ENCODE measurements around the gene RBM18. TPM values are rescaled to one million over a fixed set of nuclear protein-coding genes. Genes with fewer than 3 reads are reported as not detected.

RBM18 gene
- total RNA-seq, 4 donors from 2014 or later, result 2.5 to 16.9 (median 8.2) TPM

- Histone ChIP-seq H3K4me1 (peaks cover 15 to 39% (median 27%) of the 10 kb centered on the region in 3 donors), H3K27ac (peak within 1 kb of the TSS in 2 of 4 donors; percentile 52 to 66), H3K4me3 (peak within 1 kb of the TSS; percentile 17 to 67 (median 44)), H3K27me3 (peaks cover 21 to 93% (median 41%) of the 10 kb centered on the region in 4 donors), H3K36me3 (no peaks in the 10 kb centered on the region), H3K9me3 (no peaks in the 10 kb centered on the region)
- intact Hi-C loops (cut with DNase I), result no loop called here
- DNase-seq, result no peak
- no peak for TF ChIP-seq CTCF (IDR thresholded peaks at IDR 0.05)
- TF ChIP-seq POLR2A (IDR thresholded peaks at IDR 0.05), result no peak
- WGBS, 2 donors, result 43 to 64% methylated on average over 5 to 8 of the region's 70 CpGs
Measured at GRCh38 chr9:122228568-122229484, 35.8 kb downstream of the RBM18 start, which contains the start of gene LHX6. TSS of gene LHX6 (minus strand) at chr9:122228957. CDS start at chr9:122228740, 217 bp downstream.

GRCh38 chr9:122228191-122228567, 36.5 kb downstream of the RBM18 start:
- no peak for DNase-seq
- intact Hi-C loops (cut with DNase I), result no loop called here
- H3K27ac ChIP-seq, result peak overlapping the region in 2 of 4 donors; percentile 52 to 66
- peaks cover 21 to 97% (median 41%) of the 10 kb centered on the region in 4 donors for H3K27me3 ChIP-seq
- H3K4me1 ChIP-seq, result peaks cover 15 to 39% (median 27%) of the 10 kb centered on the region in 3 donors
- H3K9me3 ChIP-seq, result no peaks in the 10 kb centered on the region
- WGBS, 2 donors, result 1% methylated on average over 25 to 37 of the region's 38 CpGs
- H3K36me3 ChIP-seq, result no peaks in the 10 kb centered on the region
- TF ChIP-seq CTCF (IDR thresholded peaks at IDR 0.05) (no peak), POLR2A (IDR thresholded peaks at IDR 0.05) (no peak)
- peak overlapping the region; percentile 17 to 67 (median 44) for H3K4me3 ChIP-seq

- TF ChIP-seq POLR2A (IDR thresholded peaks at IDR 0.05) (no peak), CTCF (IDR thresholded peaks at IDR 0.05) (no peak)
- Histone ChIP-seq H3K27ac (peak overlapping the region in 1 of 4 donors; percentile 0), H3K9me3 (no peaks in the 10 kb centered on the region), H3K4me3 (peak overlapping the region in 3 of 4 donors; percentile 40 to 67 (median 49)), H3K36me3 (no peaks in the 10 kb centered on the region), H3K27me3 (peaks cover 21 to 99% (median 41%) of the 10 kb centered on the region in 4 donors), H3K4me1 (peaks cover 15 to 39% (median 27%) of the 10 kb centered on the region in 3 donors)
- 14 to 28% methylated on average over 8 of the region's 10 CpGs for WGBS, 2 donors
- intact Hi-C loops (cut with DNase I), result no loop called here
- DNase-seq, result no peak
Measured at GRCh38 chr9:122227575-122227900, 37.1 kb downstream of the RBM18 start.

GRCh38 chr9:122226758-122227574, 37.7 kb downstream of the RBM18 start:
- intact Hi-C loops (cut with DNase I), result no loop called here
- peaks cover 15 to 39% (median 27%) of the 10 kb centered on the region in 3 donors for H3K4me1 ChIP-seq
- H3K27me3 ChIP-seq, result peaks cover 21 to 100% (median 41%) of the 10 kb centered on the region in 4 donors
- peak overlapping the region in 3 of 4 donors; percentile 40 to 67 (median 49) for H3K4me3 ChIP-seq
- no peak for TF ChIP-seq POLR2A (IDR thresholded peaks at IDR 0.05)
- no peak for TF ChIP-seq CTCF (IDR thresholded peaks at IDR 0.05)
- H3K36me3 ChIP-seq, result no peaks in the 10 kb centered on the region
- peak overlapping the region in 1 of 4 donors; percentile 0 for H3K27ac ChIP-seq
- H3K9me3 ChIP-seq, result no peaks in the 10 kb centered on the region
- WGBS, 2 donors, result 35 to 48% methylated on average over 10 to 36 of the region's 59 CpGs
- DNase-seq, result no peak

Measured in esophagus squamous epithelium (tissue), 5 donors.